PC-3 (cell line): ENCODE measurements around the gene SMG6.
"Not testable (repeated sequence)": the region's sequence is repeated elsewhere in the genome, so short reads cannot be mapped to it uniquely, and the experiment has no call there.

Experiments used
- CTCF ChIP-seq: fragments of 300-600 bp; sonication (generic); conservative IDR thresholded peaks from 2 replicates; pipeline ENCODE4 v1.5.1; 2017; ENCODE audit warnings: antibody characterized with exemption, low read depth, mild to moderate bottlenecking, low read length
- EZH2 ChIP-seq: fragments of 300-600 bp; sonication (generic); IDR thresholded peaks from one replicate; pipeline ENCODE4 v1.6.1; 2017; ENCODE audit warnings: antibody characterized with exemption, mild to moderate bottlenecking, low read length; ENCODE audit not compliant: unreplicated experiment

- not testable (repeated sequence) for TF ChIP-seq EZH2, CTCF
These were observed 137.9 kb downstream of the SMG6 start for GRCh38 chr17:2165723-2166122.
